ENCODE results near the gene IL1A. TPM values are rescaled to one million over a fixed set of nuclear protein-coding genes. Genes with fewer than 3 reads are reported as not detected.

Gene IL1A
- total RNA-seq, 1 donor, result 0.90 TPM

DNA sequence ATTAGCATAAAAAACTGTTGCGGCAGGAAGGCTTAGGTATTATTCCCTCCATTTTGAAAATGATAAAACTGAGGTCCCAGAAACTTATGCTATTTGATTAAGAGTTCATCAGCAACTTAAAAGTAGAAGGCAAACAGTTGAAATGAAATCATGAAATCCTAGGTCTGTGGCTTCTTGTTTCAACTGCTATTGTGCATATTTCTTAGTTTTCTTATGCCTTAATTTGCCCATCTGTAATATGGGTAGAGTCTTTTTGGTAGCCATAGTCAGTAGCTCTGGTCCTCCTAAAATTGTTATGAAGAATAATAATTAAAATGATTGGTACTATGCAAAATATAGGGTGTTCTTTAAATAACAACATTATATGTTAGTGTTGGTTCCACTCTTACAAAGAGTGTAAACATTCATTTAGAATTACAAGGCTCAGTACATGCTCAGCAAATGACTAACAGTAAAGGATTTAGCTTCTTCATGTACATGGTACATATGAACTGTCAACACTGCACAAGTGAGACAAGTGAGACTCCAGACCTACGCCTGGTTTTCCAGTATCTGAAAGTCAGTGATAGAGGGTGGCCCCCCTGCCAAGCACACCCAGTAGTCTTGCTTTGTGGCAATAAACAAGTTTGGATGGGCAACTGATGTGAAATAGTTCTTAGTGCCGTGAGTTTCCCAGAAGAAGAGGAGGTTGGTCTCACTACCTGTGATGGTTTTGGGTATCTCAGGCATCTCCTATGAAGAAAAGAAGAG lies 9.6 kb downstream of the IL1A start:
- TF ChIP-seq, protein P1, sequence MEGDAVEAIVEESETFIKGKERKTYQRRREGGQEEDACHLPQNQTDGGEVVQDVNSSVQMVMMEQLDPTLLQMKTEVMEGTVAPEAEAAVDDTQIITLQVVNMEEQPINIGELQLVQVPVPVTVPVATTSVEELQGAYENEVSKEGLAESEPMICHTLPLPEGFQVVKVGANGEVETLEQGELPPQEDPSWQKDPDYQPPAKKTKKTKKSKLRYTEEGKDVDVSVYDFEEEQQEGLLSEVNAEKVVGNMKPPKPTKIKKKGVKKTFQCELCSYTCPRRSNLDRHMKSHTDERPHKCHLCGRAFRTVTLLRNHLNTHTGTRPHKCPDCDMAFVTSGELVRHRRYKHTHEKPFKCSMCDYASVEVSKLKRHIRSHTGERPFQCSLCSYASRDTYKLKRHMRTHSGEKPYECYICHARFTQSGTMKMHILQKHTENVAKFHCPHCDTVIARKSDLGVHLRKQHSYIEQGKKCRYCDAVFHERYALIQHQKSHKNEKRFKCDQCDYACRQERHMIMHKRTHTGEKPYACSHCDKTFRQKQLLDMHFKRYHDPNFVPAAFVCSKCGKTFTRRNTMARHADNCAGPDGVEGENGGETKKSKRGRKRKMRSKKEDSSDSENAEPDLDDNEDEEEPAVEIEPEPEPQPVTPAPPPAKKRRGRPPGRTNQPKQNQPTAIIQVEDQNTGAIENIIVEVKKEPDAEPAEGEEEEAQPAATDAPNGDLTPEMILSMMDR (IDR thresholded peaks at IDR 0.05; ENCODE audit: insufficient read depth, low read length), result no peak
- no peak overlapping the region for H3K4me3 ChIP-seq (ENCODE audit: low read depth, low read length)
- DNase-seq (ENCODE audit: low read depth), result no peak

DNA sequence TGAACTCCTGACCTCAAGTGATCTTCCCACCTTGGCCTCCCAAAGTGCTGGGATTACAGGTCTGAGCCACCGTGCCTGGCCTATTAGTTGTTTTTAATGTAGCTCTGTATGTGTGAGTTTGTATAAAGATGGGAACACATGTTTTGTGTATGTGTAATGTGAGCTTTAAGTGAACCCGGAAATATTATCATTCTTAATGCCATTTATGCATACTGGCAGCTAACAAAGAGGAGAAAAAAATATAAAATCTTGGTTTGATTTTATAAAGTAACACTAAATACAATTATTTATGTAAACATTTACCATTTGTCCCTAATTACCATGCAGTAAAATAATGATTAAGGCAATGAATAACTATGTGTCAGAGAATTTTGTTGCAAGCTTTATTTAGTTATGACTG lies 10.7 kb downstream of the IL1A start:
- no peak for DNase-seq (ENCODE audit: low read depth)
- TF ChIP-seq, protein P1 (IDR thresholded peaks at IDR 0.05; ENCODE audit: insufficient read depth, low read length), result no peak
- H3K4me3 ChIP-seq (ENCODE audit: low read depth, low read length), result no peak overlapping the region

DNA sequence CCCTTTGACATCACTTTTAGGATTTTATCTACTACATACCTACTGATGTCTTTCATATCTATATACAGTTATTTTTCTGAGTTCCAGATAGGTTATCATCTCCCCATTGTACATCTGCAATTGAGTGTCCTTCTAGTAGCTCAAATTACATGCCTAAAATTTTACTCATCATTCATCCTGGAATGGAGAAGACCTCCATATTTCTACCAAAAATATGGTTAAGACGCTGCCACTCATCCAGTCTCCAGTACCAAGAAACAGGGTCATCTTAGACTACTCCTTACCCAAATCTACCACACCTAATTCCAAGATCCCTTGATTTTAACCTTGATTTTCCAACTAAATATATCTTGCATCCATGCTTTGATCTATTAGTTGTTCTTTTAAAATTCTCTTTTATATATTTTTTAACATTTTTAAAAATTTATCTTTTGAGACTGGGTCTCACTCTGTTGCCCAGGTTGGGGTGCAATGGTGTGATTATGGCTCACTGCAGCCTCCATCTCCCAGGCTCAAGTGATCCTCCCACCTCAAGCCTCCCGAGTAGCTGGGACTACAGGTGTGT lies 11.3 kb downstream of the IL1A start:
- H3K4me3 ChIP-seq (ENCODE audit: low read depth, low read length), result no peak overlapping the region
- no peak for DNase-seq (ENCODE audit: low read depth)
- TF ChIP-seq, protein P1 (IDR thresholded peaks at IDR 0.05; ENCODE audit: insufficient read depth, low read length), result no peak

DNA sequence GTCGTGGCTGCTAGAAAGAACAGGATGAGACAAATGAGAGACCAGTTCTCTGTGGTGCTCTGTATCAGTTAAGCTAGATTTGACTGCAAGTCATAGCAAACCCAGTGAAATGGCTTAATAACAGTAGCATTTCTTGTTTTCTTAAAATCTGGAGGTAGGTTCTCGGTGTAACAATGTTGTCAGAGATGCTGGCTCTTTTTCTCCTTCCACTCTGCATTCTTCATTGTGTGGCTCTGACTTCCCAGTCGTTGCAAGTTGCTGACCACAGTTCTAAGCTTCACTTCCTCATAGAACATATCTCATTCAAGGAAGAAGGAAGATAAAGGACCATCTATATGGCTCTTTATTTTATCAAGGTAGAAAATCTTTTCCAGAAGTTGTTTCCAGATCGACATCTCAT lies 12.0 kb downstream of the IL1A start:
- H3K4me3 ChIP-seq (ENCODE audit: low read depth, low read length), result no peak overlapping the region
- no peak for DNase-seq (ENCODE audit: low read depth)
- TF ChIP-seq, protein P1 (IDR thresholded peaks at IDR 0.05; ENCODE audit: insufficient read depth, low read length), result no peak

DNA sequence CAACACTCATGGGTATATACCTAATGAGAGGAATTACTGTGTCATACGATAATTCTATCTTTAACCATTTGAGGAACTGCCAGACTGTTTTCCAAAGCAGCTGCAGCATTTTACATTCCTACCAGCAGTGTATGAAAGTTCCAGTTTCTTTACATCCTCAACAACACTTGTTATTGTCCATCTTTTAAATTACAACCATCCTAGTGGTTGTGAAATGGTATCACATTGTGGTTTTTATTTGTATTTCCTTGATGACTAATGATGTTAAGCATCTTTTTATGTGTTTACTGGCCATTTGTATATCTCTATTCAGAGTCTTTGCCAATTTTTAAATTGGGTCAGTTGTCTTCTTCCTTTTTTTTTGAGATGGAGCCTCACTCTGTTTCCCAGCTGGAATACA lies 15.9 kb downstream of the IL1A start:
- DNase-seq (ENCODE audit: low read depth), result no peak
- no peak overlapping the region for H3K4me3 ChIP-seq (ENCODE audit: low read depth, low read length)
- TF ChIP-seq, protein P1 (IDR thresholded peaks at IDR 0.05; ENCODE audit: insufficient read depth, low read length), result peak; percentile 19

DNA sequence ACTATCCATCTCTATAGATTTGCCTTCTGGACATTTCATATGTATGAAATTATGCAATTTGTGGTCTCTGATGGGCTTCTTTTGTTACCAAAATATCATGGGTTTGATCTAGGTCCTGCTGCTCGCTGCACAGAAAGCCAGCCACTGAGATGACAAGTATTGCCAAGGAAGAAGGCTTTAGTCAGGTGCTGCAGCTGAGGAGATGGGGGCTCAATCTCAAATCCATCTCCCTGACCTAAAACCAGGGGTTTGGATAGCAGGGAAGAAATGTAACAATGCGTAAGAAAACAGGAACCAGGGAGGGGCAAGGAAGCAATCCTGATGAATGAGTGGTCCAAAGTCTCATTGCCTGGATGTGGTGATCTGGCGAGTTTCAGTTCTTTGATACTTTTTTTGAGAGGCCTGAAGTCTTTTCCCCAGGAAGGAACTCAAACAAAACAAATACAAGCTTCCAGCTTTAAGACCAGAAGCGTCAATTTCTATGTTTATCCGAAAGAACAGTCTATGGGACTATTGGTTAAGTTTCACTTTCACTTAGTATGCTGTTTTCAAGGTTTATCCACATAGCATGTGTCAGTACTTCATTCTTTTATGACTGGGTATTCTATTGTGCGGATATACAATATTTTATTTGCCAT lies 16.5 kb downstream of the IL1A start:
- H3K4me3 ChIP-seq (ENCODE audit: low read depth, low read length), result no peak overlapping the region
- TF ChIP-seq, protein P1 (IDR thresholded peaks at IDR 0.05; ENCODE audit: insufficient read depth, low read length), result no peak
- DNase-seq (ENCODE audit: low read depth), result no peak

Data from fibroblast of the aortic adventitia (primary cell).